ENCODE data around the gene AADACL4. TPM values are rescaled to one million over a fixed set of nuclear protein-coding genes. Genes with fewer than 3 reads are reported as not detected.
"Not testable (repeated sequence)": the region's sequence is repeated elsewhere in the genome, so short reads cannot be mapped to it uniquely, and the experiment has no call there.

Gene AADACL4
- total RNA-seq, 4 donors from 2014 or later, result not detected

- in situ Hi-C loops (cut with MboI; ENCODE audit: low pct_ligation_motif_present in 1 of 4, low pct_unique_long_range_greater_than_20kb in 1 of 4, low sequenced_read_pairs in 3 of 4), result loop anchor here (25.0 kb wide), 2 partner anchors 357 to 557 kb away; no protein-coding TSS in a partner anchor
- 51 to 75% methylated on average over 1 to 3 of the region's 3 CpGs for WGBS, 2 donors (ENCODE audit: low coverage in 1 of 2)
- Histone ChIP-seq H3K9me3 (no peaks in the 10 kb centered on the region), H3K27ac (no peak overlapping the region), H3K27me3 (peaks cover 4% of the 10 kb centered on the region), H3K4me3 (no peak overlapping the region), H3K36me3 (no peaks in the 10 kb centered on the region), H3K4me1 (no peaks in the 10 kb centered on the region)
- DNase-seq, result no peak
- intact Hi-C loops (cut with DNase I; ENCODE audit: low total_unique reads), result no loop called here
- TF ChIP-seq POLR2AphosphoS5 (IDR thresholded peaks at IDR 0.05) (no peak), CTCF (IDR thresholded peaks at IDR 0.05) (no peak), POLR2A (IDR thresholded peaks at IDR 0.05) (no peak), EP300 (IDR thresholded peaks at IDR 0.05; ENCODE audit: low read depth) (no peak)
These were observed 25.7 kb downstream of the AADACL4 start for GRCh38 chr1:12669529-12670068.

- no peaks in the 10 kb centered on the region for H3K4me1 ChIP-seq
- H3K4me3 ChIP-seq, result no peak overlapping the region
- TF ChIP-seq CTCF (IDR thresholded peaks at IDR 0.05), result no peak
- TF ChIP-seq EP300 (IDR thresholded peaks at IDR 0.05; ENCODE audit: low read depth), result no peak
- no peak for TF ChIP-seq POLR2AphosphoS5 (IDR thresholded peaks at IDR 0.05)
- no peak for TF ChIP-seq POLR2A (IDR thresholded peaks at IDR 0.05)
- H3K27me3 ChIP-seq, result peaks cover 4% of the 10 kb centered on the region
- H3K9me3 ChIP-seq, result no peaks in the 10 kb centered on the region
- no peak overlapping the region for H3K27ac ChIP-seq
- intact Hi-C loops (cut with DNase I; ENCODE audit: low total_unique reads) (no loop called here), in situ Hi-C loops (cut with MboI; ENCODE audit: low pct_ligation_motif_present in 1 of 4, low pct_unique_long_range_greater_than_20kb in 1 of 4, low sequenced_read_pairs in 3 of 4) (loop anchor here (25.0 kb wide), 2 partner anchors 362 to 562 kb away; no protein-coding TSS in a partner anchor)
- no peak for DNase-seq
- H3K36me3 ChIP-seq, result no peaks in the 10 kb centered on the region
These were observed 30.5 kb downstream of the AADACL4 start for GRCh38 chr1:12674358-12674757.

- in situ Hi-C loops (cut with MboI; ENCODE audit: low pct_ligation_motif_present in 1 of 4, low pct_unique_long_range_greater_than_20kb in 1 of 4, low sequenced_read_pairs in 3 of 4); DNase-seq: not testable (repeated sequence)
- 78 to 84% methylated on average over 4 of the region's 4 CpGs for WGBS, 2 donors (ENCODE audit: low coverage in 1 of 2)
These were observed 32.2 kb downstream of the AADACL4 start for GRCh38 chr1:12676122-12676521.

GRCh38 chr1:12677565-12677964 lies 33.7 kb downstream of the AADACL4 start:
- H3K36me3 ChIP-seq, result no peaks in the 10 kb centered on the region
- intact Hi-C loops (cut with DNase I; ENCODE audit: low total_unique reads), result no loop called here
- no peak overlapping the region for H3K27ac ChIP-seq
- TF ChIP-seq CTCF (IDR thresholded peaks at IDR 0.05), result no peak
- TF ChIP-seq POLR2A (IDR thresholded peaks at IDR 0.05), result no peak
- TF ChIP-seq POLR2AphosphoS5 (IDR thresholded peaks at IDR 0.05), result no peak
- no peak for TF ChIP-seq EP300 (IDR thresholded peaks at IDR 0.05; ENCODE audit: low read depth)
- H3K4me1 ChIP-seq, result no peaks in the 10 kb centered on the region
- in situ Hi-C loops (cut with MboI; ENCODE audit: low pct_ligation_motif_present in 1 of 4, low pct_unique_long_range_greater_than_20kb in 1 of 4, low sequenced_read_pairs in 3 of 4), result no loop called here
- WGBS, 2 donors (ENCODE audit: low coverage in 1 of 2), result 76 to 89% methylated on average over 1 of the region's 1 CpG
- H3K27me3 ChIP-seq, result peaks cover 8% of the 10 kb centered on the region
- no peaks in the 10 kb centered on the region for H3K9me3 ChIP-seq
- no peak overlapping the region for H3K4me3 ChIP-seq
- DNase-seq, result no peak

More at GRCh38 chr1:12676122-12676521, 32.2 kb downstream of the AADACL4 start:
- H3K36me3 ChIP-seq; intact Hi-C loops (cut with DNase I; ENCODE audit: low total_unique reads); H3K27ac ChIP-seq; H3K9me3 ChIP-seq; H3K4me1 ChIP-seq; H3K4me3 ChIP-seq: not testable (repeated sequence)
- H3K27me3 ChIP-seq, result peaks cover 13% of the 10 kb centered on the region

GRCh38 chr1:12678350-12678749 lies 34.5 kb downstream of the AADACL4 start:
- no peaks in the 10 kb centered on the region for H3K4me1 ChIP-seq
- no peaks in the 10 kb centered on the region for H3K9me3 ChIP-seq
- TF ChIP-seq POLR2AphosphoS5 (IDR thresholded peaks at IDR 0.05), result no peak
- TF ChIP-seq CTCF (IDR thresholded peaks at IDR 0.05), result no peak
- intact Hi-C loops (cut with DNase I; ENCODE audit: low total_unique reads) (no loop called here), in situ Hi-C loops (cut with MboI; ENCODE audit: low pct_ligation_motif_present in 1 of 4, low pct_unique_long_range_greater_than_20kb in 1 of 4, low sequenced_read_pairs in 3 of 4) (no loop called here)
- 43 to 45% methylated on average over 2 of the region's 2 CpGs for WGBS, 2 donors (ENCODE audit: low coverage in 1 of 2)
- H3K36me3 ChIP-seq, result no peaks in the 10 kb centered on the region
- no peak for DNase-seq
- no peak overlapping the region for H3K4me3 ChIP-seq
- H3K27me3 ChIP-seq, result peaks cover 8% of the 10 kb centered on the region
- no peak overlapping the region for H3K27ac ChIP-seq

Measured in transverse colon (tissue), 4 donors.